Ovary (tissue), 9 donors: ENCODE measurements around the gene BDNF. TPM values are rescaled to one million over a fixed set of nuclear protein-coding genes. Genes with fewer than 3 reads are reported as not detected.

Experiments
- DNase-seq, 5 donors: peaks; one replicate each; pipeline ENCODE4 v3.0.0-alpha.2; 2019 to 2020
- H3K27ac ChIP-seq, 2 donors: fragments of 200-600 bp; one replicate each; pipeline versions ENCODE4 v1.5.1 to v1.8.0; 2019 to 2022
- H3K27me3 ChIP-seq: fragments of 200-600 bp; one replicate; pipeline ENCODE4 v1.8.0; 2022
- H3K36me3 ChIP-seq: fragments of 200-600 bp; sonication (generic); one replicate; pipeline ENCODE4 v1.5.1; 2019
- H3K4me1 ChIP-seq: one replicate; pipeline ENCODE4 v1.8.1; 2013; ENCODE audit warnings: mild to moderate bottlenecking, moderate library complexity; ENCODE audit not compliant: insufficient read depth
- H3K4me3 ChIP-seq: fragments of 200-600 bp; sonication (generic); one replicate; pipeline ENCODE4 v1.5.1; 2017
- H3K9me3 ChIP-seq, 2 donors: fragments of 200-600 bp in 1 of 2; sonication (generic) in 1 of 2; one replicate each; pipeline versions ENCODE4 v1.5.1 to v1.8.1; 2013 to 2019; ENCODE audit warnings: mild to moderate bottlenecking in 1 of 2, moderate library complexity in 1 of 2
- EP300 ChIP-seq: sonication (generic); formaldehyde crosslinking; IDR thresholded peaks from one replicate; pipeline ENCODE4 v1.6.1; 2017; ENCODE audit warnings: antibody characterized with exemption
- POLR2A ChIP-seq: fragments of 450-650 bp; IDR thresholded peaks from one replicate; pipeline ENCODE4 v1.6.1; 2017; ENCODE audit warnings: antibody characterized with exemption, mild to moderate bottlenecking, moderate library complexity
- WGBS, 3 donors: extraction: QIAGEN DNeasy Blood & Tissue Kit in 1 of 3; methylation state at CpG; one replicate each; pipeline versions ENCODE4 v1.1.5 to v1.1.7; 2013 to 2017; 5-methylcytosine and 5-hydroxymethylcytosine counted together
- intact Hi-C, 4 donors: fragments of 100-400 bp; cut with DNase I; formaldehyde crosslinking; loops; one replicate each; pipeline versions ENCODE4 v1.11.0 to v1.15.1; 2022 to 2023
- polyA plus RNA-seq, 2 donors: library from polyadenylated mRNA; stranded (reverse); fragments of 200-250 nt in 1 of 2; fragments of 350-450 nt in 1 of 2; fragmentation: Illumina TruSeq in 1 of 2; extraction: RNeasy Lipid Tissue Mini Kit (QIAGEN cat#74804) in 1 of 2; gene quantifications; one replicate each; pipeline ENCODE4 v1.2.3, GENCODE V29; 2013 to 2014
- total RNA-seq, 7 donors: library from RNA; depleted of rRNA in 2 of 7; stranded (reverse); fragments of >200 nt in 2 of 7; fragmentation: NEBNext Ultra II Directional in 3 of 7; extraction: Animal tissue kit (Norgen Biotek cat#: 25700) in 3 of 7; gene quantifications; one replicate each; pipeline versions ENCODE4 v1.1.0 to v1.2.4, GENCODE V29; 2016 to 2023
- TF ChIP-seq, protein P1 (sequence below), 3 donors: fragments of 450-650 bp in 2 of 3; fragments of 200-600 bp in 1 of 3; IDR thresholded peaks; one replicate each; pipeline versions ENCODE4 v1.5.1 to v1.8.0; 2016 to 2022; ENCODE audit warnings: antibody characterized with exemption in 3 of 3, mild to moderate bottlenecking in 1 of 3
- donor health status: DM: no; HTN: no; CAD: no; lungs with moderate emphysema.
- donor health status: DM: no; HTN: no; CAD: no.
- donor health status: Bipolar disorder and iron deficiency.
- donor health status: DM: yes; HTN: yes; CAD: no.
- donor health status: DM: no; HTN: no; CAD: no.
- donor health status: DM: yes; HTN: yes; CAD: no.

The BDNF gene
- total and polyA plus RNA-seq, 9 donors, result 0.10 to 2.6 (median 0.65) TPM; not detected in 1

- intact Hi-C loops, result no loop called here
- DNase-seq, result no peak
- Histone ChIP-seq H3K4me1 (peaks cover 14% of the 10 kb centered on the region), H3K36me3 (no peaks in the 10 kb centered on the region), H3K27me3 (no peaks in the 10 kb centered on the region), H3K4me3 (no peak overlapping the region), H3K9me3 (no peaks in the 10 kb centered on the region), H3K27ac (no peak overlapping the region)
- 1% methylated on average over 29 to 30 of the region's 30 CpGs for WGBS, 3 donors
- TF ChIP-seq EP300, result no peak
- TF ChIP-seq, protein P1, sequence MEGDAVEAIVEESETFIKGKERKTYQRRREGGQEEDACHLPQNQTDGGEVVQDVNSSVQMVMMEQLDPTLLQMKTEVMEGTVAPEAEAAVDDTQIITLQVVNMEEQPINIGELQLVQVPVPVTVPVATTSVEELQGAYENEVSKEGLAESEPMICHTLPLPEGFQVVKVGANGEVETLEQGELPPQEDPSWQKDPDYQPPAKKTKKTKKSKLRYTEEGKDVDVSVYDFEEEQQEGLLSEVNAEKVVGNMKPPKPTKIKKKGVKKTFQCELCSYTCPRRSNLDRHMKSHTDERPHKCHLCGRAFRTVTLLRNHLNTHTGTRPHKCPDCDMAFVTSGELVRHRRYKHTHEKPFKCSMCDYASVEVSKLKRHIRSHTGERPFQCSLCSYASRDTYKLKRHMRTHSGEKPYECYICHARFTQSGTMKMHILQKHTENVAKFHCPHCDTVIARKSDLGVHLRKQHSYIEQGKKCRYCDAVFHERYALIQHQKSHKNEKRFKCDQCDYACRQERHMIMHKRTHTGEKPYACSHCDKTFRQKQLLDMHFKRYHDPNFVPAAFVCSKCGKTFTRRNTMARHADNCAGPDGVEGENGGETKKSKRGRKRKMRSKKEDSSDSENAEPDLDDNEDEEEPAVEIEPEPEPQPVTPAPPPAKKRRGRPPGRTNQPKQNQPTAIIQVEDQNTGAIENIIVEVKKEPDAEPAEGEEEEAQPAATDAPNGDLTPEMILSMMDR (IDR thresholded peaks at IDR 0.05), result no peak
- no peak for TF ChIP-seq POLR2A
Measured at GRCh38 chr11:27718346-27718862, 18.1 kb upstream of the BDNF start.

GRCh38 chr11:27717801-27718229 is 17.6 kb upstream of the BDNF start:
- Histone ChIP-seq H3K4me3 (no peak overlapping the region), H3K27me3 (no peaks in the 10 kb centered on the region)

DNA sequence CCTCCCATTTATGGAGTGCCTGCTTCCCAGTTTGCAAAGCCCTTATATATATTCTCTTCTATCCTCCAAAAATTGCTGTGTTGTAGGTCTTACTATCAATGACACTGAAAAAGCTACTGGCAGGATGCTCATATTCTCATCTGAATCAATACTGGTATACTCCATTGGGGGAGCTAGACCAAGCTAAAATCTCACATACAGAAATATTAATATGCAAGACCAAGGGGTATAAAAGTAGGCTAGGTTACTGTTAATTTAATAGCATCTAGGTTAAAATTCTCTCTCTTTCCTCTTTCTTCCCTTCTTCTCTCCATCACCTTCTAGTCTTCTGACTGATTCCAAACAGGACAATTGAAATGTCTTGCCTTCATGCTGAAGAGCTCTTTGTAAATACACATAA is 17.1 kb upstream of the BDNF start:
- Histone ChIP-seq H3K9me3 (no peaks in the 10 kb centered on the region), H3K4me1 (peaks cover 11% of the 10 kb centered on the region), H3K27ac (no peak overlapping the region), H3K4me3 (no peak overlapping the region), H3K27me3 (no peaks in the 10 kb centered on the region), H3K36me3 (no peaks in the 10 kb centered on the region)
- no peak for TF ChIP-seq POLR2A
- TF ChIP-seq, protein P1 (IDR thresholded peaks at IDR 0.05), result no peak
- TF ChIP-seq EP300, result no peak
- intact Hi-C loops, result no loop called here
- DNase-seq, result no peak

More at GRCh38 chr11:27717801-27718229, 17.6 kb upstream of the BDNF start:
- intact Hi-C loops, result no loop called here
- peaks cover 11% of the 10 kb centered on the region for H3K4me1 ChIP-seq
- no peaks in the 10 kb centered on the region for H3K9me3 ChIP-seq
- DNase-seq, result no peak
- H3K36me3 ChIP-seq, result no peaks in the 10 kb centered on the region
- 3 to 9% (median 7%) methylated on average over 8 of the region's 8 CpGs for WGBS, 3 donors
- H3K27ac ChIP-seq, result no peak overlapping the region
- TF ChIP-seq EP300 (no peak), POLR2A (no peak)
- TF ChIP-seq, protein P1 (IDR thresholded peaks at IDR 0.05), result no peak

DNA sequence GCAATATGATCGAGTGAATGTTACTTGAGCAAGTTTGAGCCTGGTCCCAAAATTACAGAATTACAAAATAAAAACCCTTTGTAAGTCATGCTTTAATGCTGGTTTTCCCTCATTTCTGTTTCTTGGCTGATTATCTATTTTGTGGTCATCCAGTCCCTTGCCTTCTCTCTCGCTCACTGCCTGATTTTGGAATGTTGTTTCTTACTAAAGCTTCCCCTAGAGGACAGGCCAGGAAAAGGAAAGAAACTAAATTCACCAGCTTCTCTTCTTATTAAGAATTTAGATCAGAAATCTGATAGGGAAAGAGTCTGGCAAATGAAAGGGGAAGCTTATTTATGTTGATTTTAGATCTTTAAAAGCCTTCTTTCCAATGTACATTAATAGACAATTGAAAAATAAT is 16.6 kb upstream of the BDNF start:
- H3K27ac ChIP-seq, result no peak overlapping the region
- no peaks in the 10 kb centered on the region for H3K27me3 ChIP-seq
- H3K9me3 ChIP-seq, result no peaks in the 10 kb centered on the region
- WGBS, 3 donors, result 35 to 41% (median 37%) methylated on average over 2 of the region's 2 CpGs
- TF ChIP-seq, protein P1 (IDR thresholded peaks at IDR 0.05), result no peak
- TF ChIP-seq POLR2A (no peak), EP300 (no peak)
- no peak overlapping the region for H3K4me3 ChIP-seq
- H3K4me1 ChIP-seq, result peaks cover 7% of the 10 kb centered on the region
- intact Hi-C loops, result no loop called here
- H3K36me3 ChIP-seq, result no peaks in the 10 kb centered on the region
- no peak for DNase-seq
